C4-2B (cell line): ENCODE measurements around the gene WNT7B.

ENCODE experiments used
- H3K27ac ChIP-seq: fragments of 450-650 bp; 2 replicates; pipeline ENCODE4 v1.5.1; 2017
- ZFX ChIP-seq: fragments of 450-650 bp; IDR thresholded peaks from 2 replicates; pipeline ENCODE4 v1.6.1; 2017
- TF ChIP-seq, protein P1 (sequence below): fragments of 450-650 bp; conservative IDR thresholded peaks from 2 replicates; pipeline ENCODE4 v1.5.1; 2017; ENCODE audit warnings: mild to moderate bottlenecking

WNT7B gene

DNA sequence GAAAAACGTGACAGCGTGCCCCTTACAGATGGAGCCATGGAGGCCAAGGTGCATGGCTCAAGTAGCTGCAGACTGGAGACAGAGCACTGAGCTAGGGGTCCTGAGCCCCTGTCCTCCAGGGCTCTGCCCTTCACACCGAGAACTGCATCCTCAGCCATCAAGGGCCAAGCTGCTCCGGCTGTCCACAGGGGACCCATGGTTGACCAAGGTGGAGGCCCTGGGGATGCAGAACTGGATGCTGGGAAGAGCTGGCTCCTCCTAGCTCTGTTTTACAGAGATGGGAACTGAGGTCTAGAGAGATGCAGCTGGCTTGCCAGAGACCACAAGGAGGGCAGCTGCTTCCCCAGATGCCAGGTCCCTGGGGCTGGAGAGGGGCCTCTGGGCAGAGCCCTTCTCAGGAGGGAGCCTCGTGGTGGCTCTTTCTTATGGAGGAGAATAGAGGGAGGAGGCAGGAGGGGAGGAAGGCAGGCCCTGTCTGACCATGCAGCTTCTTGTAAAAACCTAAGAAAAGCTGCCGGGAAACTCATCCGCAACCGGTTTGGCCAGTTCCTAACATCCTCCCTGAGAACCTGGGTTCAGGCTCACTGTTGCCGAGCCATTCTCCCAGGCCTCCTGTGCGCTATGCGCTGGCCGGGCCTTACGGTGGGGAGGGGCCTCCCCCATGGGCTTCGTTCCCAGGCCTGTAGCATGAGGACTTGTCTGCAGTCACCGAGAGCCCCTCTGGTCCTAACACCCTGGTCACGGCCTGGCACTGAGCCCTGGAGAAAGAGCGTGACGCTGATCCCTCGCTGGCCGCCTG lies 80.6 kb downstream of the WNT7B start:
- peak overlapping the region; percentile 75 for H3K27ac ChIP-seq
- TF ChIP-seq, protein P1, sequence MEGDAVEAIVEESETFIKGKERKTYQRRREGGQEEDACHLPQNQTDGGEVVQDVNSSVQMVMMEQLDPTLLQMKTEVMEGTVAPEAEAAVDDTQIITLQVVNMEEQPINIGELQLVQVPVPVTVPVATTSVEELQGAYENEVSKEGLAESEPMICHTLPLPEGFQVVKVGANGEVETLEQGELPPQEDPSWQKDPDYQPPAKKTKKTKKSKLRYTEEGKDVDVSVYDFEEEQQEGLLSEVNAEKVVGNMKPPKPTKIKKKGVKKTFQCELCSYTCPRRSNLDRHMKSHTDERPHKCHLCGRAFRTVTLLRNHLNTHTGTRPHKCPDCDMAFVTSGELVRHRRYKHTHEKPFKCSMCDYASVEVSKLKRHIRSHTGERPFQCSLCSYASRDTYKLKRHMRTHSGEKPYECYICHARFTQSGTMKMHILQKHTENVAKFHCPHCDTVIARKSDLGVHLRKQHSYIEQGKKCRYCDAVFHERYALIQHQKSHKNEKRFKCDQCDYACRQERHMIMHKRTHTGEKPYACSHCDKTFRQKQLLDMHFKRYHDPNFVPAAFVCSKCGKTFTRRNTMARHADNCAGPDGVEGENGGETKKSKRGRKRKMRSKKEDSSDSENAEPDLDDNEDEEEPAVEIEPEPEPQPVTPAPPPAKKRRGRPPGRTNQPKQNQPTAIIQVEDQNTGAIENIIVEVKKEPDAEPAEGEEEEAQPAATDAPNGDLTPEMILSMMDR, result no peak
- peak; percentile 39; the same call in 1 of the 2 replicates for TF ChIP-seq ZFX

DNA sequence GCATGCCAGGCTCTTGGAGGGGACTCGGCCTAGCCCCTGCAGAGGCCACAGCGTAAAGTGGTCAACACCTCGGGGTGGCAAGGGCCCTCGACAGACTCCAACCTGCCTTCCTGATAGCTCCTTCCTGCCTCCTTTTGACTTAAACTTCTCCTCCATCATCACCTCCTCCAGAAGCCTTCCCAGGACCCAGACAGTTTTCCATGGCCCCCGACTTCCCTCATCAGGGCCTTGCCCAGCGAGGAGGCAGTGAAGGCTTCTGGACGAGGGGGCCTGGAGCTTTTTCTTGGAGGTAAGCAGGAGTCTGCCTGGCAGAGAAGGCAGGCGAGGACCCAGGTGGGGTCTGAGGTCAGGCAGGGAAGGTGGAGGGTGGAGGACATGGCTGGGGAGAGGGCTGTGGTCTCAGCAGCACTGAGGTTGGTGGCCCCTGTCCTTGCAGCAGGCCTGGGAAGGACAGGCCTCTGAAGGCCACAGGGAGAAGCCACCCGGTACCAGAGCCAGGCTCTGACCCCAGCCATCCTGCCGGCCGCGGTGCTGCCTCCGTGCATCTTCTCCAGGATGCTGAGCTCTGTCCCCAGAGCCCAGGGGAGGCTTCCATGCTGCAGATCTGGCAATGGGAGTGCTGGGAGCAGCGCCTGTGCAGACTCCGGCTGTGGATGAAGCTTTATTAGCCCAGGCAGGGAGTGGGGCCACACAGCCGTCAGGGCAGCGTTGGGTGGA lies 81.4 kb downstream of the WNT7B start:
- peak overlapping the region; percentile 75 for H3K27ac ChIP-seq
- TF ChIP-seq ZFX, result no peak
- TF ChIP-seq, protein P1, result no peak

DNA sequence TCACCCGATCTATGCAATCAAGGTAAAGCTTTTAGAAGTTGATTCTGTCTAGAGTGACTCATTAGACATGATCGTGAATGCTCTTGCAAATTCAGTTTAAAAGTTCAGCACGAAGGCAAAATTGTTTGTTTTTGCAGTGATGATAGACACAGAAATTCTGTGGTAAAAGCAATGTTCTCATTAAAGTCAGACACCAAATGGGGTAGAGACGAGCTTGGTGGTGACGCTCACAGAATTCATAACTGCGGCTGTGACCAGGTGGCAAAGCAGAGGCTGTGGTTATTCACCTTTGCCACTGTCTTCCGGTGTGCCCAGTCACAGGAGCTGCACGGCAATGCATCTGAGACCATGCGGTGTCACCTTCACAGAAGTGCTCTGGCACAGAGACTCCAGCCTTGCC lies 83.4 kb downstream of the WNT7B start:
- TF ChIP-seq, protein P1, result no peak
- TF ChIP-seq ZFX, result no peak
- H3K27ac ChIP-seq, result no peak overlapping the region

DNA sequence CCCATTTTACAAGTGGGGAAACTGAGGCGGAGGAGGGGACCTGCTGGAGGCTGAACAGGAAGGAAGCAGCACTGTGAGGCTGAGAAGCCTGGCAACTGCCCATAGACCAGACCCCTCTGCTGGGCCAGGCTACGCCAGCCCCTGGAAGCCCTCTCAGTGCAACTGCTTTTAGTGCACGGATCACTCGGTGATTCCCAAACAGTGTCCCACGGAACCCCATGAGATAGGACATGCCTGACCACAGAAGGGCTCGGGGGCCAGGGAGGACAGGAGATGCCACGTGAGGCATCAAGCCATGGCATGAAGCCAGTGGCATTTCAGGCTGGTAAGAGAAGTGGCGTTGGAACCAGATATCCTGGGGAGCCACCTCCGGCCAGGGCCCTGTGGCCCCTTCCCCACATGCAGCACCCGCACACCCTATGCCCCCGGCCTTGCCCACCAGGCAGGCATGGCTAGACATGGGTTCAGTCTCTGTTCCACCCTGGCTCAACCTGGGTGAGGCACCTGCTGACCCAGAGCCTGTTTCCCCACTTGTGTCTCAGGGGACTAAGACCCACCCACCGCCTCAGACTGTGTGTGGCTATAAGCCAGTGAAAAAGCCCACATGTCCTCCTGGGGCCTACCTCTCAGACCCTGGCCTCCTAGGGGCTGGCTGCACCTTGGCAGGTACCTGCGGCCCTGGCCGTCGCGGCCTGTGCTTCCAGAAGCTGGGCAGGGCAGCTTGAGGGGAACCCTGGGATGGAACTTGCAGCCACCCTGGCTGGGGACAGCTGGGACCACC lies 84.1 kb downstream of the WNT7B start:
- TF ChIP-seq, protein P1, result no peak
- TF ChIP-seq ZFX, result no peak
- no peak overlapping the region for H3K27ac ChIP-seq

DNA sequence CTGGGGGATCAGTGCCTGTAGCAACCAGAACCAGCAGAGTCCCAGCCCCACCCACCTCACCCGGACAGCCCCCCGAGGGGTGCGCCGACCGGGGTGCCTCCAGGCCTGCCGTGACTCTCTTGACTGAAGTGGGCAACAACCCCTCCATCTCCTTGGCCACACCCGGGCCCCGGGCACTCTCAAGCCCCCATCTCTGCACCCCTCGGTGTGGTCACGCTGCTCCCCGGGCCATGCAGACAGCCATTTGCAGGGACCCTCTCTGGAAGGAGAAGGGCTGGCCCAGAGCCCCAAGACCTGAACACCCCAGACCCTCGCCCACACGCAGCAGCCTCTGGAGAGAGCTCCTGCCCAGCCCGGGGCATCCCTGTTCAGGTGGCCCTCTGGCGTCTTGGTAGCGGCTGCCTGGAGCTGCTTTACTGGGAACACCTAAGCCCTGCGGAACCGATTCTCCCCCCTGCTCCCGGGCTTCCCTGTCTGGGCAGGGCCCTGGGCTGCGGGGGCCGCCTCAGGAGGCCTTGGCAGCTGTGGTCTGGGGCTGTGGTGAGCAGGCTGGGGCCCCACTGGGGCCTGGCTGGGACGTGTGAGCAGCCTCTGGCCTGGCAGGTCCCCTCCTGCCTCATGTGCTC lies 84.9 kb downstream of the WNT7B start:
- no peak overlapping the region for H3K27ac ChIP-seq
- TF ChIP-seq, protein P1, result no peak
- no peak for TF ChIP-seq ZFX

DNA sequence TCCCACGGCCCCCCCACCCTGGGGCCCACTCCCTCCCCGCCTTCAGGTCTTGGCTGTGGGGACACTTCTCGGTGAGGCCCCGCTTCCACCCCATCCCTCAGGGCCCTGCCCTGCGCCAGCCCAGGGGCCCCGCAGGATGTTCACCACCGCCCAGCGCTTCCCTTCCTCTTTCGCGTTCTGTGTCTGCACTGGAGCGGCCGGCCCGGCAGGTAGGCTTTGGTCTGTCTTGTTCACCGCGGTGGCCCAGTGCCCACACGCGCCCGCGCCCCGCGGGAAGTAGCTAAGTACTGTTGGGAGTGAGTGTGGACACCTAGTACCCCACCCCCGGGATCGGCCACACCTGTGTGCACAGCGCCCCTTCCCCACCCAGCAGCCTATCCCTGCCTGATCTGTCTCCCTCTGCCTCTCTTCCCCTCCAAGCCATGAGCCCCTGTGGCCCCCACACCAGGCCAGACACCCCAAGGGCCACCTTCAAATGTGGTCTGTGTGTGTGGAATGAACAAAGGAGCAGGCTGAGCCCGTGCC lies 85.4 kb downstream of the WNT7B start:
- no peak overlapping the region for H3K27ac ChIP-seq
- TF ChIP-seq, protein P1, result no peak
- no peak for TF ChIP-seq ZFX
